ENCODE results near the gene DGKQ. TPM values are rescaled to one million over a fixed set of nuclear protein-coding genes. Genes with fewer than 3 reads are reported as not detected.

Gene DGKQ
- total and polyA plus RNA-seq, 2 of the 13 experiments (the other 11 are each of a cell fraction or from before 2014, with no cell fraction given), result 4.5 to 7.2 TPM

GRCh38 chr4:989722-990471 is 16.5 kb upstream of the DGKQ start:
- BruUV-seq (replicated peaks), result no TSS peak
- intact Hi-C loops (cut with micrococcal nuclease; ENCODE audit: unreplicated experiment), result no loop called here

More at GRCh38 chr4:989722-990471, 16.5 kb upstream of the DGKQ start:
- in situ Hi-C loops (cut with HindIII; ENCODE audit: extremely low pct_ligation_motif_present, low pct_unique_long_range_greater_than_20kb), result loop anchor here (5.0 to 10.0 kb wide), 2 partner anchors 58 to 175 kb away; partner anchors contain the start of genes GAK and TMEM175
- Histone ChIP-seq H3K4me2 (ENCODE audit: low read depth, low read length) (no peak overlapping the region), H3K27me3 (ENCODE audit: control insufficient read depth in 1 of 2, insufficient read depth in 2 of 2, low read length in 2 of 2) (no peaks in the 10 kb centered on the region; a peak in 1 of 5 replicates), H3K4me3 (replicated peaks in 1 of 3; ENCODE audit: insufficient read depth in 1 of 3, low read depth in 2 of 3, low read length in 3 of 3) (no peak overlapping the region), H4K20me1 (ENCODE audit: insufficient read depth, low read length) (no peaks in the 10 kb centered on the region), H3K4me1 (ENCODE audit: insufficient read depth, low read length) (peaks cover 53% of the 10 kb centered on the region), H3K27ac (ENCODE audit: extremely low read length, insufficient read depth, low read length) (no peak overlapping the region), H3K36me3 (replicated peaks in 1 of 2; ENCODE audit: control insufficient read depth in 1 of 2, insufficient read depth in 2 of 2, low read length in 2 of 2) (peaks cover 9 to 15% of the 10 kb centered on the region in 2 experiments; a peak in 4 of 5 replicates), H3K9ac (ENCODE audit: insufficient read depth, low read depth, low read length) (no peak overlapping the region), H2AFZ (ENCODE audit: low read length) (no peak overlapping the region), H3K79me2 (ENCODE audit: insufficient read depth, low read length) (peaks cover 16% of the 10 kb centered on the region), H3K9me3 (ENCODE audit: low read length) (no peaks in the 10 kb centered on the region)
- 96% methylated on average over 35 of the region's 58 CpGs for WGBS (ENCODE audit: low lambda C conversion rate)
- ChIA-PET POLR2A (no interaction called here), CTCF (ENCODE audit: low intra/inter-chr PET ratio, low total read pairs) (no interaction called here)
- TF ChIP-seq, protein P1, sequence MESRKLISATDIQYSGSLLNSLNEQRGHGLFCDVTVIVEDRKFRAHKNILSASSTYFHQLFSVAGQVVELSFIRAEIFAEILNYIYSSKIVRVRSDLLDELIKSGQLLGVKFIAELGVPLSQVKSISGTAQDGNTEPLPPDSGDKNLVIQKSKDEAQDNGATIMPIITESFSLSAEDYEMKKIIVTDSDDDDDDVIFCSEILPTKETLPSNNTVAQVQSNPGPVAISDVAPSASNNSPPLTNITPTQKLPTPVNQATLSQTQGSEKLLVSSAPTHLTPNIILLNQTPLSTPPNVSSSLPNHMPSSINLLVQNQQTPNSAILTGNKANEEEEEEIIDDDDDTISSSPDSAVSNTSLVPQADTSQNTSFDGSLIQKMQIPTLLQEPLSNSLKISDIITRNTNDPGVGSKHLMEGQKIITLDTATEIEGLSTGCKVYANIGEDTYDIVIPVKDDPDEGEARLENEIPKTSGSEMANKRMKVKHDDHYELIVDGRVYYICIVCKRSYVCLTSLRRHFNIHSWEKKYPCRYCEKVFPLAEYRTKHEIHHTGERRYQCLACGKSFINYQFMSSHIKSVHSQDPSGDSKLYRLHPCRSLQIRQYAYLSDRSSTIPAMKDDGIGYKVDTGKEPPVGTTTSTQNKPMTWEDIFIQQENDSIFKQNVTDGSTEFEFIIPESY (CRISPR knock-in tag; IDR thresholded peaks at IDR 0.05), result peak; percentile 49; the same call in 1 of the 2 replicates
- TF ChIP-seq ZBTB49 (CRISPR knock-in tag; IDR thresholded peaks at IDR 0.05; ENCODE audit: borderline replicate concordance), result no peak
- peak in 1 of 2 experiments; percentile 38; a peak in 1 of 4 replicates for TF ChIP-seq POLR2A (IDR thresholded peaks at IDR 0.05; ENCODE audit: insufficient read depth in 1 of 2, low read depth in 2 of 2, low read length in 2 of 2)
- 0 out of 2 replicates have a peak, but pooled peaks have one; percentile 50 for TF ChIP-seq HNRNPL (IDR thresholded peaks at IDR 0.05; ENCODE audit: low read depth, low read length)
- TF ChIP-seq RBFOX2 (IDR thresholded peaks at IDR 0.05; ENCODE audit: low read depth, low read length), result peak; percentile 42; the same call in 1 of the 2 replicates
- ATAC-seq (no peak), DNase-seq (ENCODE audit: low spot score) (no peak), FAIRE-seq (no peak)
